GM18870 (cell line): ENCODE data around the gene ITPA.
"Not testable (repeated sequence)": the region's sequence is repeated elsewhere in the genome, so short reads cannot be mapped to it uniquely, and the experiment has no call there.

Experiments
- ATAC-seq: cut with Tn5 transposase; IDR thresholded peaks from one replicate; pipeline ENCODE4 v1.9.1; 2021; ENCODE audit warnings: moderate library complexity; ENCODE audit not compliant: unreplicated experiment

ITPA gene

GRCh38 chr20:3199206-3199605, 10.1 kb upstream of the ITPA start:
- no peak for ATAC-seq

DNA sequence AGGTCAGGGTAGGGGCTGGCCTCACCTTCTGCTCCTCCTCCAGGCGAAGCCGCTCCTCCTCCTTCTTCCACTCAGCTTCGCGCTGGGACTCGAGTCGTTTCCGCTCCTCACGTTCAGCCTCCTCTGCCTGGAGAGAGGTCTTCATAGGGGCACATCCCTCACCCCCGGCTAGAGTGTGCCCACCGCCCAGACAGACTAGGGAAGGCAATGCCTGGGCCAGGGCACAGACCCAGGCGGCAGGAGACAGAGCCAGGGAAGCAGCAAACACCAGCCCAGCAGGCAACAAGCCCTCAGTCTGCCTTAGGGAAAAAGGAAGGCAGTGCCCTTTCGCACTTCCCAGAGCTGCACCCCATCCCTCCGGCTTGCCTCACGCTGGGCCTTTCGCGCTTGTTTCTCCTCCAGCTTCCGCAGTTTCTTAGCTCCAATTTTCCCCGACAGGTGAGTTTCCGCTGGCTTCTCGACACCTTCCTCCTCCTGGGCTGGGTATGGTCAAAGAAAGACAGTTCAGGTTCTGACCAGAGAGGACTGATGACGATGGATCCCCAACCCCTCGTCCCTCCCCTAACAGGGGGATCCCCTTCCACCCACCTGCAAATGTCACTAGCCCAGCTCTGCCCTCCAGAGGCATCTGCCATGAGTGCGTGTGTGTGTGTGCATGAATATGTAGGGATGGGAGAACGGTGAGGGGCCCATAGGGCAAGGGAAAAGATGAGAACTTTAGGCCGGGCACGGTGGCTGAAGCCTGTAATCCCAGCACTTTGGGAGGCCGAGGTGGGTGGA, 9.1 kb upstream of the ITPA start:
- no peak for ATAC-seq

DNA sequence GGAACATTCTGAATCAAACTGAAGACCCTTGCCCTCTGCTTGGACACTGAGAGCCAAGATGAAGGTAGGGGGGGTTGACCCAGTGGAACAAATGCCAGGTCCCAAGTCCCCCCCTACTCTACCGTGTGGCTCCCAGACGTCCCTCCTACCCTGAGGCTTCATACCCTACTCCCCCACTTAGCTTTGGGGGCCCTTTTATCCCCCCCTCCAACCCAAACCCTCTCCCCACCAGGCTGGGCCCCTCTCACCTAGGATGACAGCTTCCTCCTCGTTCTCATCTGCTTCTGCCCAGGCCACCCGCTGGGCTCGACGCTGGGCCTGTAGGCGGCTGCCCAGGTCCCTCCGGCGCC, 6.4 kb upstream of the ITPA start:
- ATAC-seq: no peak

DNA sequence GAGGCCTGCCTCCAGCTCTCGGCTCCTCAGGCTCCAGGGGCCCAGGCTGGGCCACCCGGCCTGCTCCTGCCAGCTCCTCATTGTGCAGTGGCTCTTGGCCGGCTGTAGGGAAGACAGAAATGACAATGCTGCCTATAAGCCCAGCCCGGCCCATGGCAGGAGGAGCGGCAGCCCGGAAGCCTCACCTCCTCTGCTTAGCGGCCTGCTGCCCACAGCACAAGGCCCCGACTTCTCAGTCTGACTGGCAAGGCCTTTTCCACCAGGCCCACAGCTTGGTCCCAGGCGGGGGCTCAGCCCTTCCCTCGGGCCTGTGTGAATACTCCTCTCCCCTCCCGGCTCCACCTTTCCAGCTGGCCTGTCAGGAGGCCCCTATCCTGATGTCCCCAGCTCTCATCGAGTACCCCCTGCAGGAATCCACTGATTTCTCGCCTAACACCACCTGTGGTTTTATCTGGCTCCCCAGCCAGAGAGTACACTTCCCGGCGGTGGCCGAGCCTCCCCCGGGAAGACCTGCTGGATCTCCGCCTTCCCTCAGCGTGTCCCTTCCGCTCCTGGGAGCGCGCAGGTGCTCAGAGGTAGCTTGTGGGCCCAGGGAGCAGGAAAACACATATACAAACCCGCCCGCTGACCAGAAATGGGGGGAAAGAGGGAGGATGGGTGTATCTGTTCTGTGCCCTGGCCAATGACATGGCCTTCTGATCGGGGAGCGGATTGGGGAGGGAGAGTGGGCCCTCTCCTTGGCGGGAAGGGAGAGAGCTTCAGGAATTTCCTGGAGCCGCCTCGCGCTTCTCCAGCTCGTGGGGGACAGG, 5.8 kb upstream of the ITPA start:
- ATAC-seq: peak; percentile 10

GRCh38 chr20:3204124-3204794, 5.0 kb upstream of the ITPA start, which contains the start of gene DDRGK1:
DDRGK1 (minus strand) TSS chr20:3204682; CDS start chr20:3204627, 55 bp downstream.
- peak; percentile 73 for ATAC-seq

GRCh38 chr20:3208786-3209256, 477 bp upstream of the ITPA start:
- no peak for ATAC-seq

GRCh38 chr20:3209946-3210317, 634 bp downstream of the ITPA start:
- ATAC-seq: no peak

GRCh38 chr20:3210346-3210745, 1.0 kb downstream of the ITPA start:
- ATAC-seq: no peak

GRCh38 chr20:3213226-3213625, 3.9 kb downstream of the ITPA start:
- no peak for ATAC-seq

GRCh38 chr20:3215359-3215917, 6.1 kb downstream of the ITPA start:
- ATAC-seq: not testable (repeated sequence)

GRCh38 chr20:3218307-3218988, 9.2 kb downstream of the ITPA start:
- no peak for ATAC-seq

GRCh38 chr20:3221398-3222226, 12.3 kb downstream of the ITPA start:
- no peak for ATAC-seq

DNA sequence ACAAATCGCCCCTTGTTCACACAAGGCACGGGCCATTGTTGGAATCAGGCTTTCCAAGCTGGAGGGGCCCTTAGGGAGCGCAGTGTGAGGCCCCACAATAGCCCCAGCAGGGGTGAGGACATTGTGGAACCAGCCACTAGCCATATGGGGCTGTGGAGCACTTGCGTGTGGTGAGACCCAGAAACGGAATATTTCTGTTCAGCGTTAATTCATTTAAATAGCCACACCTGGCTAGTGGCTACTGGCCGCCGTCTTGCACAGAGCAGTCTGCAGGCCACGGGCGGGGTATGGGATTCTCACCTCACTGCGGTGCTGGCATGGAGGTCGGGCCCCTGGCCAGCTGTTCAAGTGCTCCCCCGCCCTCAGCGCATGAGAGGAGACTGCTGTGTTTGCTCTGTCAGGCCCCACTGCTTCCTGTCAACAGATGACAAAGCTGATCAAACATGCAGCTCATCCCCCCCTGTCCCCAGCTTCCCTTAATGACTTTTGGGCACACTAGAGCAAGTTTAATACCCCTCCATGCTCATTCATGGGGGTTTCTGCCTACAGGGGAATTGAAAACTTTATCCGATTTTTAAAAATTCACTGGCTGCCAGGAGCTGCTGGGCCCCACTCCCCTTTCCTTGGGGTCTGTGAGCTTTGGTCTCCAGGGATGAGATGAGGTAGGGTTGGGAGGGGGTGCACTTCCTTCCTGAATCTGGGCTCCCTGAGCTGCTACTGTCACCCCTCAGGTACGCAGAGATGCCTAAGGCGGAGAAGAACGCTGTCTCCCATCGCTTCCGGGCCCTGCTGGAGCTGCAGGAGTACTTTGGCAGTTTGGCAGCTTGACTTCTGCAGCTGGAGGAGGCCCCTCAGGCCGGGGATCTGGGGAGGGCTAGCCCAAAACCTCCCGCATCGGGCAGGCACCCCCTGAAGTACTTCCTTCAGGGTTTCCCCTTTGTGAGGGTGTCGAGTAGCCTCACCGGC, 13.6 kb downstream of the ITPA start:
- no peak for ATAC-seq

DNA sequence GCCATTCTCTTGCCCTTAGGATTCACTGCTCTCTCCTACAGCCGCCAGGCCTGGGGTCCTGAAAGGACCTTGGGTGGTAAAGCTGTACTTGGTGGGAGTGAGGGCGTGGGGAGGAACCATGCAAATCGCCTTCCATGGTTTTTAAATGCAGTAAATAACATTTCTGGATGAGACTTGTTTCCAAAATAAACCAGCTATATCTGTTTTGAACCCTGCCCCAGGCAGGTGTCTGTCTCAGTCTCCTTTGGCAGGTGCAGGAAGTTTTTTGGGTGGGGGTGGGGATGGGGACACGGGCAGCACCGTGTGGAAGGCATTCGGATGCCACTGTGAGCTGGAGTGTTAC, 14.3 kb downstream of the ITPA start:
- no peak for ATAC-seq

DNA sequence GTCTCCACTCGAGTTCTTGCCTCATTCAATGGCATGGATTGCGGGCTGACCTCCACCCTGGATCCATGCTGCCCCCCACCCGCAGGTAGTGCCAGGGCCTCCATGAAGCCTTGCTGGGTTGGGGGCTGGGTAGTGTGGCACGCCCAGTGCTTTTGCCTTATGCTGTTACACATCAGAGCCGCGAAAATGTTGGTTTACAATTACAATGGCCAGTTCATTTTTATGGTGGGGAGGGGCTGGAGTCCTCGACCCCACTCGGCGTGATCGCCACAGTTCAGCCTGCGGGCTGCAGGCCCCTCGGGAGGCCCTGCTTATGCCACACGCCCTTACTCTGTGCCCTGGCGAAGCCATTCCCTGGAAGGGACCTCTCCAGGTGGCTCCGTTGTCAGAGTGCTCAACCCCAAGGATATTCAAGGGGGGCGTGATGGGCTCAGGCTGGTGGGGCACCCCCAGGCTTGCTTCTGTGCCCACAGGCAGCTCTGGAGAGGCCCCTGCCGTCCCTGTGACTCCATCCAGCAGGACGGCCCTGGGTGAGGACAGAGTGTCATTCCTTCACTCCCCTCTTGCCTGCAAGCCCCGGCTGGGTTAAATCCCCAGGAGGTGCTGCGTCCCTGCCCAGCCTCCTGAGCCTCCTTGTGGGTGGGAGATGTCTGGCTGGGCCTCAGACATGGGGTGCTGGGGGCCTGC, 14.8 kb downstream of the ITPA start:
- no peak for ATAC-seq

DNA sequence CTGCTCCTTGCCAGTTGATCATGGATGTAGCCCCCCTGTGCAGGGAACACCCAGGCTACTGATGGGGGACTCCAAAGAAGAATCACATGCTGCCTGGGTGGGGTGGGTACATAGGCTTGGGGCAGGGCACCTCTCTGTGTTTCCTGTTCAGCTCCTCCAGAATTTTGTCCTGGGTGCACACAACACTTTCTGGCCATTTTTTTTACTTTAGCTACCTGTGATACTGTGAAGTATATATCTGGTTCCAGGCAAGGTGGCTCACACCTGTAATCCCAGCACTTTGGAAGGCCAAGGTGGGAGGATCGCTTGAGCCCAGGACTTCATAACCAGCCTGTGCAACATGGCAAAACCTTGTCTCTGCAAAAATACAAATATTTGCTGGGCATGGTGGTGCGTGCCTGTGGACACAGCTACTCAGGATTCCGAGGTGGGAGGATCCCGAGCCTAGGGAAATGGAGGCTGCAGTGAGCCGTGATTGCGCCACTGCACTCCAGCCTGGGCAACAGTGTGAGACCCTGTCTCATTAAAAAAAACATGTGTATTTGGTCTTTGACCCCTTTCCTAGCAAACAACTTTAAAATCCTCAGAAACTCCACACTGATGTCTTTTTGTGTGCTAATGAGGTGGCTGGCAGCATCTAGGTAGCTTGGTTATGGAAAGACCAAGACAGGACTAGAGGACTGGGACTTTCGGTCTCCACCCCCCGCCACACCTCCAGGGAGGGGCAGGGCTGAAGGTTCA, 15.6 kb downstream of the ITPA start:
- no peak for ATAC-seq

DNA sequence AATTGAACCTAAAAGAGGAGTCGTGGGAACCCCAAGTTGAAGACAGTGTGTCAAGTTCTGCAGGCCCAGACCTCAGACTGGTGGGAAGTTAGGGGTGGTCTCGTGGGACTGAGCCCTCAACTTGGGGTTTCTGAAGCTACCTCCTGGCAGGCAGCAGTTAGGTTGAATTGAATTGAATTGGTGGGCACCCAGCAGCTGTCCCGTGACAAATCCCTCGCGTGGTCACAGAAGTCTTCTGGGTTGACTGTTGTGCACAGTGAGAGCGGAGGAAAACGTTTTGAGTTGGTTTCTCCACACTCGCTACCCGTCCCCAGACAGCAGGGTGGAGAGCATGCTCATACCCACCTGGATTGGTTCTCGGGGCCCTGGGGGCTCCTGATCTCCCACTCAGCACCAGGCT, 16.8 kb downstream of the ITPA start:
- no peak for ATAC-seq

DNA sequence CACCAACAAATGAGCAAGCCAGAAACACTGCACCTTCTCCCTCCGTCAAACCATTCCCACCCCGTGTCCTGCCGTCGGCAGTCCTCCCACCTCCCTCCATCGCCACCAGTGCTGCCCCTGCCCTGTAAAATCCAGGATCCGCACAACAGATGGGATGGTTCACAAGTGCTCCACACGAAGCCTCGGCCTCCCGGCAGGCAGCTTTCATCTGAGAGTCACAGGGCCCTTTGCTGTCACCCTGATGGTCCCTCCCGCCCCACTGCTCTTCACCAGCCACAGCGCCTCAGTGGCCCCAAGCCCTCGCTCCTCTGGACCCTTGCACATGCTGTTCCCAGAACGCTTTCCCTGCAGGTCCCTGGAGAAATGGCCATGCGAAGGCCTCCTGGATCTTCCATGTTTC, 17.6 kb downstream of the ITPA start:
- ATAC-seq: no peak
